Brain microvascular endothelial cell (primary cell): ENCODE results near the gene LRRK2.
"Not testable (repeated sequence)": the region's sequence is repeated elsewhere in the genome, so short reads cannot be mapped to it uniquely, and the experiment has no call there.

ENCODE experiments used
- DNase-seq: peaks from one replicate; pipeline ENCODE4 v3.0.0-alpha.2; 2020
- H3K27ac ChIP-seq: fragments of 250-450 bp; sonication (Bioruptor Pico); 2 replicates; pipeline ENCODE4 v1.5.1; 2020; ENCODE audit warnings: mild to moderate bottlenecking, moderate library complexity
- H3K27me3 ChIP-seq: fragments of 250-450 bp; sonication (Bioruptor Pico); replicated peaks from 2 replicates; pipeline ENCODE4 v1.5.1; 2020; ENCODE audit warnings: mild to moderate bottlenecking
- H3K36me3 ChIP-seq: fragments of 250-450 bp; sonication (Bioruptor Pico); replicated peaks from 2 replicates; pipeline ENCODE4 v1.5.1; 2020; ENCODE audit warnings: mild to moderate bottlenecking
- H3K4me3 ChIP-seq: 2 replicates; pipeline ENCODE4 v1.5.1; 2011; ENCODE audit warnings: low read depth, mild to moderate bottlenecking, control low read depth, low read length, moderate library complexity
- CTCF ChIP-seq: IDR thresholded peaks from 2 replicates; pipeline ENCODE4 v1.5.1; 2011; ENCODE audit warnings: low read depth, mild to moderate bottlenecking, moderate library complexity, low read length, control low read depth, inconsistent platforms; ENCODE audit errors: missing control alignments
- in situ Hi-C: cut with HindIII; loops from 2 replicates; pipeline ENCODE4 v1.10.0; 2017; ENCODE audit warnings: low sequenced_read_pairs, low pct_ligation_motif_present

LRRK2 gene

GRCh38 chr12:40207551-40207950 lies 17.2 kb upstream of the LRRK2 start:
- H3K27ac ChIP-seq: no peak overlapping the region
- H3K36me3 ChIP-seq: no peaks in the 10 kb centered on the region
- DNase-seq: no peak
- no peak overlapping the region for H3K4me3 ChIP-seq
- in situ Hi-C loops: no loop called here
- H3K27me3 ChIP-seq: no peaks in the 10 kb centered on the region
- TF ChIP-seq CTCF: no peak

GRCh38 chr12:40208707-40209446 lies 15.9 kb upstream of the LRRK2 start:
- in situ Hi-C loops: no loop called here
- no peak for DNase-seq
- H3K27me3 ChIP-seq: no peaks in the 10 kb centered on the region
- H3K4me3 ChIP-seq: no peak overlapping the region
- no peak for TF ChIP-seq CTCF
- no peak overlapping the region for H3K27ac ChIP-seq
- no peaks in the 10 kb centered on the region for H3K36me3 ChIP-seq

GRCh38 chr12:40209886-40210285 lies 14.9 kb upstream of the LRRK2 start:
- no peak for TF ChIP-seq CTCF
- in situ Hi-C loops: no loop called here
- no peaks in the 10 kb centered on the region for H3K27me3 ChIP-seq
- H3K36me3 ChIP-seq: no peaks in the 10 kb centered on the region
- no peak overlapping the region for H3K4me3 ChIP-seq
- no peak for DNase-seq
- no peak overlapping the region for H3K27ac ChIP-seq

GRCh38 chr12:40211186-40211585 lies 13.6 kb upstream of the LRRK2 start:
- DNase-seq, H3K36me3 ChIP-seq, H3K27ac ChIP-seq, H3K4me3 ChIP-seq, in situ Hi-C loops, H3K27me3 ChIP-seq: not testable (repeated sequence)

GRCh38 chr12:40212566-40212965 lies 12.2 kb upstream of the LRRK2 start:
- H3K36me3 ChIP-seq: no peaks in the 10 kb centered on the region
- H3K4me3 ChIP-seq: no peak overlapping the region
- no peak for DNase-seq
- H3K27ac ChIP-seq: no peak overlapping the region
- H3K27me3 ChIP-seq: no peaks in the 10 kb centered on the region
- in situ Hi-C loops: no loop called here
- no peak for TF ChIP-seq CTCF

- TF ChIP-seq CTCF: no peak
- in situ Hi-C loops: no loop called here
- Histone ChIP-seq H3K27ac (no peak overlapping the region), H3K36me3 (no peaks in the 10 kb centered on the region), H3K4me3 (no peak overlapping the region), H3K27me3 (no peaks in the 10 kb centered on the region)
- no peak for DNase-seq
Measured at GRCh38 chr12:40215982-40216381, 8.8 kb upstream of the LRRK2 start.
